ENCODE data around the gene LMLN. TPM values are rescaled to one million over a fixed set of nuclear protein-coding genes. Genes with fewer than 3 reads are reported as not detected.
"Not testable (repeated sequence)": the region's sequence is repeated elsewhere in the genome, so short reads cannot be mapped to it uniquely, and the experiment has no call there.

The LMLN gene
- polyA plus RNA-seq, 5 donors = 7.0 to 12.6 (median 10.5) TPM

GRCh38 chr3:198025644-198026043, 65.6 kb downstream of the LMLN start:
- DNase-seq = no peak

- DNase-seq = no peak
These were observed 66.6 kb downstream of the LMLN start for GRCh38 chr3:198026620-198027019.

GRCh38 chr3:198027045-198027798, 67.2 kb downstream of the LMLN start:
- no peak for DNase-seq

- no peak for DNase-seq
These were observed 67.9 kb downstream of the LMLN start for GRCh38 chr3:198027799-198028390.

- DNase-seq = no peak
These were observed 68.7 kb downstream of the LMLN start for GRCh38 chr3:198028718-198029117.

- DNase-seq = no peak
These were observed 70.1 kb downstream of the LMLN start for GRCh38 chr3:198030125-198030524.

- no peak for DNase-seq
These were observed 70.7 kb downstream of the LMLN start for GRCh38 chr3:198030726-198031125.

- DNase-seq = no peak
These were observed 72.3 kb downstream of the LMLN start for GRCh38 chr3:198032039-198032936.

GRCh38 chr3:198043119-198043518, 83.1 kb downstream of the LMLN start:
- DNase-seq = no peak

- DNase-seq = no peak
These were observed 86.3 kb downstream of the LMLN start for GRCh38 chr3:198046120-198046857.

- no peak for DNase-seq
These were observed 88.4 kb downstream of the LMLN start for GRCh38 chr3:198048445-198048844.

- no peak for DNase-seq
These were observed 91.8 kb downstream of the LMLN start for GRCh38 chr3:198051836-198052235.

GRCh38 chr3:198053462-198053861, 93.4 kb downstream of the LMLN start:
- DNase-seq = not testable (repeated sequence)

- no peak for DNase-seq
These were observed 101.4 kb downstream of the LMLN start for GRCh38 chr3:198061119-198062067.

- DNase-seq = no peak
These were observed 102.0 kb downstream of the LMLN start for GRCh38 chr3:198062068-198062465.

- DNase-seq = no peak
These were observed 104.4 kb downstream of the LMLN start for GRCh38 chr3:198064420-198064819.

- no peak for DNase-seq
These were observed 105.9 kb downstream of the LMLN start for GRCh38 chr3:198065897-198066296.

- DNase-seq = no peak
These were observed 107.4 kb downstream of the LMLN start for GRCh38 chr3:198067416-198067815.

- DNase-seq = no peak
These were observed 110.9 kb downstream of the LMLN start for GRCh38 chr3:198070871-198071270.

- no peak for DNase-seq
These were observed 111.7 kb downstream of the LMLN start for GRCh38 chr3:198071602-198072287.
